ENCODE results near the gene BLM. TPM values are rescaled to one million over a fixed set of nuclear protein-coding genes. Genes with fewer than 3 reads are reported as not detected.

BLM gene
- total and polyA plus RNA-seq, 8 donors = 0.12 to 1.1 (median 0.65) TPM; not detected in 1

DNA sequence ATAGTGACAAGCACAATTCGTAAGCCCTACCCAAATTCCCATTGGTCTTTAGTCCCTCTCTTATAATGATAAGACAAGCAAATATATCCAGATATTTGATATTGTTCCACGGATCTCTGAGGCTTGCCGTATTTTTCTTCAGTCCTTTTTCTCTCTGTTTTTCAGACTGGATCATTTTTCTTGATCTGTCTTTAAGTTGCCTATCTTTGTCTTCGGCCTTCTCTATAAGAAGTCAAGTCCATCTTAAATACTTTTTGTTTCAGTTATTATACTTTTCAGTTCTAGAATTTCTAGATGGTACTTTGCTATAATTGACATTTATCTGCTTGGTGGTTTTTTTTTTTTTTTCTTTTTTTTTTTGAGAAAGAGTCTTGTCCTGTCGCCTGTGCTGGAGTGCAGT lies 13.7 kb upstream of the BLM start:
- no peaks in the 10 kb centered on the region for H3K4me1 ChIP-seq
- no peak for ATAC-seq
- no peaks in the 10 kb centered on the region for H3K27me3 ChIP-seq
- no peaks in the 10 kb centered on the region for H3K36me3 ChIP-seq
- TF ChIP-seq CTCF (IDR thresholded peaks at IDR 0.05) = no peak
- intact Hi-C loops (cut with DNase I) = no loop called here
- WGBS, 2 donors = 93 to 96% methylated on average over 5 of the region's 5 CpGs
- H3K4me3 ChIP-seq = no peak overlapping the region
- no peak overlapping the region for H3K27ac ChIP-seq
- no peaks in the 10 kb centered on the region for H3K9me3 ChIP-seq
- FAIRE-seq = no peak
- no peak for DNase-seq

DNA sequence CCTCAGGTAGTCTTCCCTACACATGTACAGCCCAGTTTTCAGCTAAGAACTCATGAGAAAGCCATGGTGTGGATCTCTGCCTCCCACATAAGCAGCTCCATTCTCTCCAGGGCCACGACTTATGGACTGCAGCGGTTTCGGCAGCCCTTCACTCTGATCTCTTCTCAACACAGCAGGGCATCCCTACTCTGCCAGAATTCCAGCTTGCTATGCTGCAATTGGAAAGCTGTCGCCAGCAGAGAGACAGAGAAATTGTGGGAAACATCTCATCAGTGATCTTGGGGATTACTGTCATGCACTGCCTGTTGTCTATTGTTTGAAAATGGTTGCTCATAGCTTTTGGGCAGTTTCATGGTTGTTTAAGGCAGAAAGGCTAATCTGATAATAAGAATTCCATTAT lies 11.9 kb upstream of the BLM start:
- TF ChIP-seq CTCF (IDR thresholded peaks at IDR 0.05) = no peak
- no peak for FAIRE-seq
- Histone ChIP-seq H3K27ac (no peak overlapping the region), H3K9me3 (no peaks in the 10 kb centered on the region), H3K4me3 (no peak overlapping the region), H3K36me3 (no peaks in the 10 kb centered on the region), H3K27me3 (no peaks in the 10 kb centered on the region), H3K4me1 (no peaks in the 10 kb centered on the region)
- WGBS, 2 donors = 97 to 98% methylated on average over 4 of the region's 4 CpGs
- DNase-seq = no peak
- intact Hi-C loops (cut with DNase I) = no loop called here
- ATAC-seq = no peak

DNA sequence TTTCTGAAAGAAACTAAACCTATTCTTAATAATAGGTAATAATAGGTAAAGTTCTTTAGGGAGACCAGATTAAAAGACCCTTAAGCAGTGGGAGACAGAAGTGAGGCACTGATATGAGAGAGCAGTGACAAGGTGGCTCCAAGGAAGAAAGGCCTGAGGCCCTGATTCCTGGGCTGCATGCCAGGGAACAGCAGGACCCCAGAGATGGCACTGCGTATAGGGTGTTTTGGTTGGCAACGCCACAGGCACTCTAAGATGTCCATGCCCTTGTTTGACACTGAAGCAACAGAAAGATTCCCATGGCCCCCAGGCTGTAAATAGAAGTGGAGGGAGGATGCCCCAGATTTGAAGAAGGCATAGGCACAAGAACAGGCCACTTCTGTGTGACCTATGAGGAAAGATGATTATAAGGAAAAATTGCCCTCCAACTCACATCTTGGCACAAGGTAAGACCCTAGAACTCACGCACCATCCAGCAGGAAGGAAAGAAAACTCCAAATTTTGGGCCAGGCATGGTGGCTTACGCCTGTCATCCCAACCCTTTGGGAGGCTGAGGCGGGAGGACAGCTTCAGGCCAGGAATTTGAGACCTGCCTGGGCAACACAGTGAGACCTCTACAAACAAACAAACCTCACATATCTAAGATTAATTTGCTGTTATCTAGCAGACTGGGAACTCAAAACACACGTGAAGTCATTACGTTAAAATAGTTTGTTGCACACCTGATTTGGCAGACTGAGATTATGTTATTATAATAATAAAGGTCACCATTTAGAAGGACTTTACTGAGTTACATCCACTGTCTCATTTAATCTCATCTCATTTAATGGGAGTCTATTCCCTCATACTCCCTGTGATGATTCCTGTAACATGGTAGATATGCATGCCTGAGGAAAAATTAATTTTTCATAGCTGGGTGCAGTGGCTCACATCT lies 10.5 kb upstream of the BLM start:
- intact Hi-C loops (cut with DNase I) = no loop called here

GRCh38 chr15:90707489-90707888 lies 9.7 kb upstream of the BLM start:
- DNase-seq (no peak), FAIRE-seq (no peak), ATAC-seq (no peak)
- H3K4me1 ChIP-seq = no peaks in the 10 kb centered on the region
- intact Hi-C loops (cut with DNase I) = no loop called here
- WGBS, 2 donors = 83 to 88% methylated on average over 2 of the region's 2 CpGs
- H3K27ac ChIP-seq = no peak overlapping the region
- no peak for TF ChIP-seq CTCF (IDR thresholded peaks at IDR 0.05)
- no peaks in the 10 kb centered on the region for H3K27me3 ChIP-seq
- H3K4me3 ChIP-seq = no peak overlapping the region
- H3K36me3 ChIP-seq = no peaks in the 10 kb centered on the region
- no peaks in the 10 kb centered on the region for H3K9me3 ChIP-seq

More for the DNA sequence above, 10.5 kb upstream of the BLM start:
- FAIRE-seq = no peak
- H3K27ac ChIP-seq = no peak overlapping the region
- no peak for DNase-seq
- no peak for TF ChIP-seq CTCF (IDR thresholded peaks at IDR 0.05)
- no peak overlapping the region for H3K4me3 ChIP-seq
- no peaks in the 10 kb centered on the region for H3K36me3 ChIP-seq
- no peaks in the 10 kb centered on the region for H3K4me1 ChIP-seq
- no peaks in the 10 kb centered on the region for H3K9me3 ChIP-seq
- 79 to 83% methylated on average over 7 of the region's 7 CpGs for WGBS, 2 donors
- no peaks in the 10 kb centered on the region for H3K27me3 ChIP-seq
- ATAC-seq = no peak

GRCh38 chr15:90708516-90708915 lies 8.6 kb upstream of the BLM start:
- 70 to 84% methylated on average over 1 of the region's 1 CpG for WGBS, 2 donors
- Histone ChIP-seq H3K9me3 (no peaks in the 10 kb centered on the region), H3K27me3 (no peaks in the 10 kb centered on the region), H3K36me3 (no peaks in the 10 kb centered on the region), H3K4me3 (no peak overlapping the region), H3K4me1 (no peaks in the 10 kb centered on the region), H3K27ac (no peak overlapping the region)
- intact Hi-C loops (cut with DNase I) = no loop called here
- no peak for TF ChIP-seq CTCF (IDR thresholded peaks at IDR 0.05)
- ATAC-seq = no peak
- no peak for DNase-seq
- FAIRE-seq = no peak

Data from pancreas (tissue), 10 donors.